Astrocyte (in vitro differentiated cells and primary cell): ENCODE results near the gene CCDC178. TPM values are rescaled to one million over a fixed set of nuclear protein-coding genes. Genes with fewer than 3 reads are reported as not detected.

ENCODE experiments used
- DNase-seq: peaks from one replicate; pipeline ENCODE4 v3.0.0-alpha.2; 2010; ENCODE audit warnings: low read depth
- FAIRE-seq: peaks from 2 replicates; lab custom pipeline; 2011; peaks lifted over from hg19 to GRCh38; lab: Jason Lieb, UNC
- H2AFZ ChIP-seq: 2 replicates; pipeline ENCODE4 v1.6.0; 2012; ENCODE audit warnings: low read depth, low read length, inconsistent platforms
- H3K27ac ChIP-seq: 2 replicates; pipeline ENCODE4 v1.5.1; 2011; ENCODE audit warnings: low read depth, low read length, inconsistent platforms
- H3K27me3 ChIP-seq: 2 replicates; pipeline ENCODE4 v1.6.0; 2011; ENCODE audit warnings: low read length, inconsistent platforms; ENCODE audit not compliant: insufficient read depth
- H3K36me3 ChIP-seq: 2 replicates; pipeline ENCODE4 v1.5.1; 2011; ENCODE audit warnings: low read length, inconsistent platforms; ENCODE audit not compliant: insufficient read depth
- H3K4me1 ChIP-seq: 2 replicates; pipeline ENCODE4 v1.5.1; 2011; ENCODE audit warnings: low read length, inconsistent platforms; ENCODE audit not compliant: insufficient read depth
- H3K4me2 ChIP-seq: 2 replicates; pipeline ENCODE4 v1.6.0; 2012; ENCODE audit warnings: low read length, inconsistent platforms
- H3K4me3 ChIP-seq: 2 replicates; pipeline ENCODE4 v1.5.1; 2011; ENCODE audit warnings: low read depth, mild to moderate bottlenecking, low read length, inconsistent platforms; ENCODE audit not compliant: insufficient read depth
- H3K79me2 ChIP-seq: 2 replicates; pipeline ENCODE4 v1.6.0; 2012; ENCODE audit warnings: mild to moderate bottlenecking, low read length, inconsistent platforms; ENCODE audit not compliant: insufficient read depth
- H3K9ac ChIP-seq: 2 replicates; pipeline ENCODE4 v1.6.0; 2012; ENCODE audit warnings: mild to moderate bottlenecking, low read length, inconsistent platforms
- H3K9me3 ChIP-seq: 2 replicates; pipeline ENCODE4 v1.5.1; 2012; ENCODE audit warnings: low read depth, mild to moderate bottlenecking, low read length, inconsistent platforms; ENCODE audit not compliant: insufficient read depth
- H4K20me1 ChIP-seq: 2 replicates; pipeline ENCODE4 v1.6.0; 2012; ENCODE audit warnings: low read length, inconsistent platforms; ENCODE audit not compliant: insufficient read depth
- H3K27ac Mint-ChIP-seq: one replicate; pipeline ENCODE4 v1.8.0; 2021; ENCODE audit warnings: mild to moderate bottlenecking, mixed read lengths; ENCODE audit not compliant: unreplicated experiment
- H3K27me3 Mint-ChIP-seq: one replicate; pipeline ENCODE4 v1.8.0; 2021; ENCODE audit warnings: low read depth, mixed read lengths; ENCODE audit not compliant: unreplicated experiment
- H3K36me3 Mint-ChIP-seq: one replicate; pipeline ENCODE4 v1.8.0; 2021; ENCODE audit warnings: low read depth, mixed read lengths; ENCODE audit not compliant: unreplicated experiment
- H3K4me1 Mint-ChIP-seq: one replicate; pipeline ENCODE4 v1.8.0; 2021; ENCODE audit warnings: low read depth, mixed read lengths; ENCODE audit not compliant: unreplicated experiment
- H3K4me3 Mint-ChIP-seq: one replicate; pipeline ENCODE4 v1.8.0; 2021; ENCODE audit warnings: mild to moderate bottlenecking, moderate library complexity, mixed read lengths; ENCODE audit not compliant: unreplicated experiment
- H3K9me3 Mint-ChIP-seq: one replicate; pipeline ENCODE4 v1.8.0; 2021; ENCODE audit warnings: mild to moderate bottlenecking, mixed read lengths; ENCODE audit not compliant: unreplicated experiment
- CTCF ChIP-seq: IDR thresholded peaks from 2 replicates; pipeline ENCODE4 v1.5.1; 2011; ENCODE audit warnings: low read depth, mild to moderate bottlenecking, inconsistent platforms, low read length, moderate library complexity; ENCODE audit not compliant: insufficient read depth
- EZH2 ChIP-seq: IDR thresholded peaks from 2 replicates; pipeline ENCODE4 v1.6.1; 2012; ENCODE audit warnings: mild to moderate bottlenecking, low read length, inconsistent platforms; ENCODE audit not compliant: insufficient read depth
- total RNA-seq: library from RNA; stranded (reverse); gene quantifications from 2 replicates; pipeline ENCODE4 v1.2.1, GENCODE V29; 2021

Gene CCDC178
- total RNA-seq, 1 donor from 2014 or later = 0.30 TPM

- no peak overlapping the region for H3K9ac ChIP-seq
- H4K20me1 ChIP-seq = no peaks in the 10 kb centered on the region
- H3K27ac ChIP-seq = no peak overlapping the region
- no peak overlapping the region for H3K4me3 ChIP-seq
- Mint-ChIP-seq H3K4me1 (peaks cover 11% of the 10 kb centered on the region), H3K36me3 (no peaks in the 10 kb centered on the region), H3K9me3 (no peaks in the 10 kb centered on the region), H3K27ac (no peak overlapping the region), H3K27me3 (no peaks in the 10 kb centered on the region), H3K4me3 (no peak overlapping the region)
- H3K79me2 ChIP-seq = no peaks in the 10 kb centered on the region
- H2AFZ ChIP-seq = no peak overlapping the region
- H3K36me3 ChIP-seq = no peaks in the 10 kb centered on the region
- H3K27me3 ChIP-seq = no peaks in the 10 kb centered on the region
- TF ChIP-seq EZH2 (no peak), CTCF (no peak)
- FAIRE-seq (no peak), DNase-seq (no peak)
- H3K4me2 ChIP-seq = no peak overlapping the region
- no peaks in the 10 kb centered on the region for H3K4me1 ChIP-seq
- no peaks in the 10 kb centered on the region for H3K9me3 ChIP-seq
Observed at GRCh38 chr18:33195795-33196194, 244.7 kb downstream of the CCDC178 start.

- Histone ChIP-seq H2AFZ (no peak overlapping the region), H3K79me2 (no peaks in the 10 kb centered on the region), H3K9ac (no peak overlapping the region), H3K4me3 (no peak overlapping the region), H3K4me1 (no peaks in the 10 kb centered on the region), H3K4me2 (no peak overlapping the region), H3K27me3 (no peaks in the 10 kb centered on the region), H4K20me1 (no peaks in the 10 kb centered on the region), H3K27ac (no peak overlapping the region), H3K9me3 (no peaks in the 10 kb centered on the region), H3K36me3 (no peaks in the 10 kb centered on the region)
- Mint-ChIP-seq H3K27ac (no peak overlapping the region), H3K9me3 (no peaks in the 10 kb centered on the region), H3K27me3 (no peaks in the 10 kb centered on the region), H3K4me1 (peaks cover 14% of the 10 kb centered on the region), H3K36me3 (no peaks in the 10 kb centered on the region), H3K4me3 (no peak overlapping the region)
- DNase-seq (no peak), FAIRE-seq (no peak)
- no peak for TF ChIP-seq CTCF
- no peak for TF ChIP-seq EZH2
Observed at GRCh38 chr18:33194793-33195192, 245.7 kb downstream of the CCDC178 start.

DNA sequence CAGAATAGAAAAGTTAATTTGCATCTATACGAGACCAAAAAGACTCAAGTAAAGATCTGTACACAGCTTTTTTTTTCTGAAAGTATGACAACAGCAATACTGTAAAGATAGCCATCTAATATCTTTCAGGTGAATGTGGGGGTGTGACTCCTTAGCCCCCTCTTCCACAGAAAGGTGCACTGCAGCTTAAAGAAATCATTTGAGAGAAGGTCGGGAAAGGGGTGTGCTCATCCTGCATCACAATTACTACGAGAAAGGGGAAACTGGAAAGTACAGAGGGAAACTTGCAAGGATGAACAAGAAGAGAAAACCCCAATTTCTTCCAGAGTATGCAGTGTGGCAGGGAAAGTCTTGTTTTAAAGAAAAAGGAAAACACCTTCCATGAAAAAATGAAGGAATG, 255.6 kb downstream of the CCDC178 start:
- no peak for DNase-seq
- no peak for TF ChIP-seq CTCF
- TF ChIP-seq EZH2 = no peak
- H3K36me3 Mint-ChIP-seq = no peaks in the 10 kb centered on the region
- H3K4me1 Mint-ChIP-seq = peaks cover 12% of the 10 kb centered on the region
- Histone ChIP-seq H3K9me3 (no peaks in the 10 kb centered on the region), H3K79me2 (no peaks in the 10 kb centered on the region), H3K27ac (no peak overlapping the region), H3K9ac (no peak overlapping the region), H3K4me1 (no peaks in the 10 kb centered on the region), H3K4me2 (no peak overlapping the region), H3K4me3 (no peak overlapping the region), H3K36me3 (no peaks in the 10 kb centered on the region), H4K20me1 (no peaks in the 10 kb centered on the region), H3K27me3 (no peaks in the 10 kb centered on the region), H2AFZ (no peak overlapping the region)
- H3K9me3 Mint-ChIP-seq = peaks cover 4% of the 10 kb centered on the region
- no peaks in the 10 kb centered on the region for H3K27me3 Mint-ChIP-seq
- H3K4me3 Mint-ChIP-seq = no peak overlapping the region
- no peak for FAIRE-seq
- no peak overlapping the region for H3K27ac Mint-ChIP-seq
